Mucosa of rectum (tissue), 2 donors: Measurements from ENCODE around the gene RAB20.

Source experiments
- H3K27ac ChIP-seq, 2 donors: one replicate each; pipeline ENCODE4 v1.7.0; 2013; ENCODE audit warnings: inconsistent platforms in 2 of 2, low read depth in 2 of 2, low read length in 2 of 2
- H3K27me3 ChIP-seq, 2 donors: one replicate each; pipeline ENCODE4 v1.7.0; 2013; ENCODE audit warnings: low read length in 2 of 2; ENCODE audit not compliant: control insufficient read depth in 2 of 2, insufficient read depth in 2 of 2
- H3K36me3 ChIP-seq, 2 donors: one replicate each; pipeline ENCODE4 v1.7.0; 2013; ENCODE audit warnings: low read length in 2 of 2; ENCODE audit not compliant: control insufficient read depth in 2 of 2, insufficient read depth in 2 of 2
- H3K4me1 ChIP-seq, 2 donors: one replicate each; pipeline ENCODE4 v1.7.0; 2013; ENCODE audit warnings: low read length in 2 of 2, mild to moderate bottlenecking in 1 of 2; ENCODE audit not compliant: control insufficient read depth in 2 of 2, insufficient read depth in 2 of 2
- H3K4me3 ChIP-seq, 2 donors: one replicate each; pipeline ENCODE4 v1.7.0; 2013; ENCODE audit warnings: low read length in 2 of 2
- H3K9ac ChIP-seq, 2 donors: one replicate each; pipeline ENCODE4 v1.7.0; 2013; ENCODE audit warnings: low read length in 2 of 2, low read depth in 1 of 2, mild to moderate bottlenecking in 1 of 2
- H3K9me3 ChIP-seq, 2 donors: one replicate each; pipeline ENCODE4 v1.7.0; 2013; ENCODE audit warnings: low read length in 2 of 2; ENCODE audit not compliant: control insufficient read depth in 2 of 2
- donor health status: healthy.
- donor health status: Normal muscosa, but diverticular disease.

The RAB20 gene

GRCh38 chr13:110512198-110512740 is 49.3 kb downstream of the RAB20 start:
- Histone ChIP-seq H3K9me3 (no peaks in the 10 kb centered on the region), H3K4me3 (no peak overlapping the region), H3K9ac (no peak overlapping the region), H3K27ac (no peak overlapping the region), H3K36me3 (peaks cover 10 to 20% of the 10 kb centered on the region in 2 donors), H3K27me3 (no peaks in the 10 kb centered on the region), H3K4me1 (peaks cover 17 to 29% of the 10 kb centered on the region in 2 donors)

GRCh38 chr13:110511509-110512181 is 49.9 kb downstream of the RAB20 start:
- H3K9me3 ChIP-seq, result no peaks in the 10 kb centered on the region
- H3K27me3 ChIP-seq, result no peaks in the 10 kb centered on the region
- H3K36me3 ChIP-seq, result peaks cover 10 to 20% of the 10 kb centered on the region in 2 donors
- H3K4me3 ChIP-seq, result no peak overlapping the region
- no peak overlapping the region for H3K27ac ChIP-seq
- peaks cover 19 to 32% of the 10 kb centered on the region in 2 donors for H3K4me1 ChIP-seq
- H3K9ac ChIP-seq, result no peak overlapping the region

- Histone ChIP-seq H3K9me3 (no peaks in the 10 kb centered on the region), H3K4me3 (no peak overlapping the region), H3K4me1 (peaks cover 23 to 41% of the 10 kb centered on the region in 2 donors), H3K27me3 (no peaks in the 10 kb centered on the region), H3K36me3 (peaks cover 10 to 23% of the 10 kb centered on the region in 2 donors), H3K27ac (no peak overlapping the region), H3K9ac (no peak overlapping the region)
Measured at GRCh38 chr13:110509971-110510786, 51.3 kb downstream of the RAB20 start.

GRCh38 chr13:110509478-110509926 is 52.0 kb downstream of the RAB20 start:
- H3K27ac ChIP-seq, result peak overlapping the region; percentile 4 to 40

GRCh38 chr13:110507678-110508381 is 53.7 kb downstream of the RAB20 start:
- Histone ChIP-seq H3K4me3 (peak overlapping the region; percentile 57 to 60), H3K27ac (peak overlapping the region; percentile 95 to 97), H3K36me3 (peaks cover 10 to 22% of the 10 kb centered on the region in 2 donors), H3K4me1 (peaks cover 23 to 50% of the 10 kb centered on the region in 2 donors), H3K9ac (peak overlapping the region; percentile 38 to 66), H3K27me3 (no peaks in the 10 kb centered on the region), H3K9me3 (no peaks in the 10 kb centered on the region)

More at GRCh38 chr13:110509478-110509926, 52.0 kb downstream of the RAB20 start:
- Histone ChIP-seq H3K4me3 (no peak overlapping the region), H3K27me3 (no peaks in the 10 kb centered on the region), H3K9ac (peak overlapping the region in 1 of 2 donors; percentile 21), H3K4me1 (peaks cover 23 to 42% of the 10 kb centered on the region in 2 donors), H3K36me3 (peaks cover 10 to 23% of the 10 kb centered on the region in 2 donors), H3K9me3 (no peaks in the 10 kb centered on the region)

- peaks cover 23 to 50% of the 10 kb centered on the region in 2 donors for H3K4me1 ChIP-seq
- no peaks in the 10 kb centered on the region for H3K9me3 ChIP-seq
- peak overlapping the region; percentile 95 to 97 for H3K27ac ChIP-seq
- H3K27me3 ChIP-seq, result no peaks in the 10 kb centered on the region
- H3K4me3 ChIP-seq, result peak overlapping the region; percentile 57 to 60
- peaks cover 3 to 14% of the 10 kb centered on the region in 2 donors for H3K36me3 ChIP-seq
- H3K9ac ChIP-seq, result peak overlapping the region; percentile 38 to 66
Measured at GRCh38 chr13:110506859-110507566, 54.5 kb downstream of the RAB20 start.

- Histone ChIP-seq H3K27ac (peak overlapping the region; percentile 95 to 97), H3K9me3 (no peaks in the 10 kb centered on the region), H3K27me3 (no peaks in the 10 kb centered on the region), H3K4me3 (peak overlapping the region in 1 of 2 donors; percentile 46), H3K36me3 (peaks cover 3 to 11% of the 10 kb centered on the region in 2 donors), H3K9ac (peak overlapping the region in 1 of 2 donors; percentile 28), H3K4me1 (peaks cover 23 to 50% of the 10 kb centered on the region in 2 donors)
Measured at GRCh38 chr13:110506396-110506795, 55.1 kb downstream of the RAB20 start.

- Histone ChIP-seq H3K4me1 (peaks cover 23 to 50% of the 10 kb centered on the region in 2 donors), H3K4me3 (no peak overlapping the region), H3K27me3 (no peaks in the 10 kb centered on the region), H3K9ac (no peak overlapping the region), H3K9me3 (no peaks in the 10 kb centered on the region), H3K36me3 (peaks cover 3 to 11% of the 10 kb centered on the region in 2 donors), H3K27ac (no peak overlapping the region)
Measured at GRCh38 chr13:110505594-110505993, 55.9 kb downstream of the RAB20 start.

- Histone ChIP-seq H3K36me3 (peaks cover 0 to 7% of the 10 kb centered on the region in 2 donors), H3K9ac (peak overlapping the region in 1 of 2 donors; percentile 26), H3K27me3 (no peaks in the 10 kb centered on the region), H3K4me3 (no peak overlapping the region), H3K9me3 (no peaks in the 10 kb centered on the region), H3K27ac (no peak overlapping the region), H3K4me1 (peaks cover 19 to 40% of the 10 kb centered on the region in 2 donors)
Measured at GRCh38 chr13:110503979-110504499, 57.5 kb downstream of the RAB20 start.
